Fibroblast of lung (primary cell): Measurements from ENCODE around the gene FBLN2. TPM values are rescaled to one million over a fixed set of nuclear protein-coding genes. Genes with fewer than 3 reads are reported as not detected.

Experiments used
- DNase-seq, 2 donors: peaks; one replicate each; pipeline versions ENCODE4 v3.0.0 to v3.0.0-alpha.2; 2010; ENCODE audit warnings: low read depth in 2 of 2
- H2AFZ ChIP-seq: 2 replicates; pipeline ENCODE4 v1.5.1; 2012; ENCODE audit warnings: low read length, control low read depth, inconsistent platforms
- H3K27ac ChIP-seq: 2 replicates; pipeline ENCODE4 v1.5.1; 2011; ENCODE audit warnings: low read length, control low read depth; ENCODE audit not compliant: insufficient read depth
- H3K27me3 ChIP-seq: 2 replicates; pipeline ENCODE4 v1.5.1; 2011; ENCODE audit warnings: mild to moderate bottlenecking, low read length; ENCODE audit not compliant: control insufficient read depth, insufficient read depth
- H3K36me3 ChIP-seq: 2 replicates; pipeline ENCODE4 v1.5.1; 2011; ENCODE audit warnings: low read length; ENCODE audit not compliant: control insufficient read depth, insufficient read depth
- H3K4me1 ChIP-seq: 2 replicates; pipeline ENCODE4 v1.5.1; 2011; ENCODE audit warnings: low read length; ENCODE audit not compliant: control insufficient read depth, insufficient read depth; ENCODE audit errors: extremely low read depth
- H3K4me2 ChIP-seq: 2 replicates; pipeline ENCODE4 v1.5.1; 2011; ENCODE audit warnings: low read length, control low read depth; ENCODE audit not compliant: insufficient read depth; ENCODE audit errors: extremely low read depth
- H3K4me3 ChIP-seq, 4 experiments: fragments of 200-600 bp in 1 of 4; sonication (generic) in 1 of 4; replicated peaks in 1 of 4; 2 replicates each; pipeline ENCODE4 v1.5.1; 2011 to 2016; ENCODE audit warnings: low read length in 4 of 4, low read depth in 3 of 4, mild to moderate bottlenecking in 3 of 4, control low read depth in 2 of 4, inconsistent platforms in 1 of 4, mixed read lengths in 1 of 4; ENCODE audit not compliant: insufficient read depth in 1 of 4; ENCODE audit errors: control extremely low read depth in 1 of 4
- H3K79me2 ChIP-seq: 2 replicates; pipeline ENCODE4 v1.5.1; 2012; ENCODE audit warnings: mild to moderate bottlenecking, low read length, inconsistent platforms; ENCODE audit not compliant: control insufficient read depth, insufficient read depth
- H3K9ac ChIP-seq: 2 replicates; pipeline ENCODE4 v1.5.1; 2011; ENCODE audit warnings: mild to moderate bottlenecking, low read length, control low read depth; ENCODE audit not compliant: insufficient read depth
- H3K9me3 ChIP-seq: 2 replicates; pipeline ENCODE4 v1.5.1; 2012; ENCODE audit warnings: low read depth, low read length; ENCODE audit not compliant: control insufficient read depth, insufficient read depth
- H4K20me1 ChIP-seq: 2 replicates; pipeline ENCODE4 v1.5.1; 2011; ENCODE audit warnings: low read length; ENCODE audit not compliant: control insufficient read depth, insufficient read depth; ENCODE audit errors: extremely low read depth
- CTCF ChIP-seq, 2 donors: IDR thresholded peaks in 1 of 2; conservative IDR thresholded peaks in 1 of 2; 1 replicate in 1 of 2; 2 replicates in 1 of 2; pipeline ENCODE4 v1.5.1; 2011 to 2012; ENCODE audit warnings: low read length in 2 of 2, control low read depth in 1 of 2, inconsistent platforms in 1 of 2, low read depth in 1 of 2, mild to moderate bottlenecking in 1 of 2
- EZH2 ChIP-seq: IDR thresholded peaks from 2 replicates; pipeline ENCODE4 v1.5.1; 2012; ENCODE audit warnings: low read length, control low read depth, mild to moderate bottlenecking; ENCODE audit errors: missing control alignments
- polyA plus RNA-seq, 2 donors: library from polyadenylated mRNA; depleted of rRNA in 1 of 2; stranded (reverse) in 1 of 2; unstranded in 1 of 2; fragments of >200 nt; gene quantifications; 2 replicates each; pipeline ENCODE4 v1.2.1, GENCODE V29; 2011 to 2012; ENCODE audit warnings: missing spikeins in 1 of 2
- total RNA-seq: library from RNA; depleted of rRNA; stranded (reverse); fragments of >200 nt; gene quantifications from 2 replicates; pipeline ENCODE4 v1.2.1, GENCODE V29; 2014

FBLN2 gene
- total and polyA plus RNA-seq, 2 donors (not counting 1 experiment from before 2014, with no cell fraction given): 25.4 to 138 TPM

- H3K9ac ChIP-seq: no peak overlapping the region
- no peak overlapping the region for H3K4me2 ChIP-seq
- H2AFZ ChIP-seq: no peak overlapping the region
- H3K9me3 ChIP-seq: no peaks in the 10 kb centered on the region
- TF ChIP-seq CTCF (conservative IDR thresholded peaks at IDR 0.05 in 1 of 2, IDR thresholded peaks at IDR 0.05 in 1 of 2; ENCODE audit: low read depth in 1 of 2, low read length in 2 of 2): no peak
- TF ChIP-seq EZH2: no peak
- no peaks in the 10 kb centered on the region for H3K4me1 ChIP-seq
- H3K27ac ChIP-seq: no peak overlapping the region
- H3K27me3 ChIP-seq: no peaks in the 10 kb centered on the region
- peak; percentile 8 to 22 for DNase-seq
- H3K36me3 ChIP-seq: no peaks in the 10 kb centered on the region
- H4K20me1 ChIP-seq: no peaks in the 10 kb centered on the region
- H3K79me2 ChIP-seq: no peaks in the 10 kb centered on the region
- no peak overlapping the region for H3K4me3 ChIP-seq
Observed at GRCh38 chr3:13642597-13642996, 93.7 kb downstream of the FBLN2 start.

GRCh38 chr3:13644341-13645117 lies 95.6 kb downstream of the FBLN2 start:
- TF ChIP-seq CTCF (conservative IDR thresholded peaks at IDR 0.05 in 1 of 2, IDR thresholded peaks at IDR 0.05 in 1 of 2; ENCODE audit: low read depth in 1 of 2, low read length in 2 of 2): no peak
- TF ChIP-seq EZH2: no peak
- H3K27ac ChIP-seq: no peak overlapping the region
- peak; percentile 24 to 56 for DNase-seq
- H3K4me2 ChIP-seq: no peak overlapping the region
- no peak overlapping the region for H2AFZ ChIP-seq
- H4K20me1 ChIP-seq: no peaks in the 10 kb centered on the region
- H3K9ac ChIP-seq: no peak overlapping the region
- H3K4me1 ChIP-seq: no peaks in the 10 kb centered on the region
- H3K4me3 ChIP-seq: no peak overlapping the region
- no peaks in the 10 kb centered on the region for H3K27me3 ChIP-seq
- H3K79me2 ChIP-seq: no peaks in the 10 kb centered on the region
- H3K9me3 ChIP-seq: no peaks in the 10 kb centered on the region
- no peaks in the 10 kb centered on the region for H3K36me3 ChIP-seq

- Histone ChIP-seq H3K4me2 (no peak overlapping the region), H2AFZ (no peak overlapping the region), H3K4me3 (no peak overlapping the region), H3K4me1 (no peaks in the 10 kb centered on the region), H3K27ac (no peak overlapping the region), H4K20me1 (no peaks in the 10 kb centered on the region), H3K36me3 (no peaks in the 10 kb centered on the region), H3K9ac (no peak overlapping the region), H3K27me3 (no peaks in the 10 kb centered on the region), H3K79me2 (no peaks in the 10 kb centered on the region), H3K9me3 (no peaks in the 10 kb centered on the region)
- DNase-seq: no peak
- TF ChIP-seq CTCF (conservative IDR thresholded peaks at IDR 0.05 in 1 of 2, IDR thresholded peaks at IDR 0.05 in 1 of 2; ENCODE audit: low read depth in 1 of 2, low read length in 2 of 2): no peak
- no peak for TF ChIP-seq EZH2
Observed at GRCh38 chr3:13645801-13646637, 97.1 kb downstream of the FBLN2 start.
